ENCODE measurements around the gene ALK. TPM values are rescaled to one million over a fixed set of nuclear protein-coding genes. Genes with fewer than 3 reads are reported as not detected.

ALK gene
- polyA plus RNA-seq, 3 donors, result 0.02 to 1.0 (median 0.13) TPM

DNA sequence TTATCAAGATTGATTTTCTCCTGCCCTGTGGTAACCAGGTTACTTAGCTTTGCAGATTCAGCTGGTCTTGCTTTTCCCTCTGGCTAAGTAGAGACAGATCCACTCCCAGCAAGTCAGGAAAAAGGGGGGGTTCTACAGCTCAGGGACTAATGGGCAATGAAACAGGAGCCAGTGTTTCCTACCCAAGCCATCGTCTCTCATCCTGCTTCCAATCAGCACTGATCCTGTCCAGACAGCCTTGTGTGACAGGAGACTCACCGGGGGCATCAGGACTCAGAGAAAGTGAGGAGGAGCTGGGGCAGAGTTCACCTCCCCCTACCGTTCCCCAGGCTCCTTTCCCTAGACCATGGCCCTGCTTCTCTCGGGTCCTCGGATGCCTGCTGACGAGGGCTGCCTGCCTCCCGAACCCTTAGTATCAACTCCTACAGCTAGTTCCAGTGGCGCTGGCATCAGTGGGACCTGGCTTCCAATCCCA, 307.6 kb downstream of the ALK start:
- H3K27ac ChIP-seq (ENCODE audit: low read depth, low read length), result no peak overlapping the region
- 66 to 77% (median 74%) methylated on average over 8 of the region's 8 CpGs for WGBS, 3 donors

DNA sequence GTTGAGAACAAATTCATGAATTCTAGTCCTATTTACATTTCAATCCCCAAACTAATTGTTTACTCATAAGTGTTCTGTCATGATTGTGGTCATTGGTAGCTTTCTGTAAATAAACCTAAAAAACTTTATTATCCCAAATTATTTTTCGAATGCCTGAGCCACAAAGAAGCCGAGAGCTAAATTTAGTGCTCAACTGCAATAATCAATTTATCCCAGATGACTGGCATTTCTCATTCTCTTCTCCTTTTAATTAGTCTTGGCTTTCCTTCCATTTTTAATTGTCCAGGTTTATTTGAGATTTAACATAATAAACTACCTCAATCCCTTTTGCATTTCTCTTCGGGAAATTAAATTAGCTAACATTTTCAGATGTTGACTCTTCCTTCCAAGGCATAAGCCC, 308.3 kb downstream of the ALK start:
- WGBS, 3 donors, result 88 to 90% (median 89%) methylated on average over 3 of the region's 3 CpGs
- H3K27ac ChIP-seq (ENCODE audit: low read depth, low read length), result no peak overlapping the region

DNA sequence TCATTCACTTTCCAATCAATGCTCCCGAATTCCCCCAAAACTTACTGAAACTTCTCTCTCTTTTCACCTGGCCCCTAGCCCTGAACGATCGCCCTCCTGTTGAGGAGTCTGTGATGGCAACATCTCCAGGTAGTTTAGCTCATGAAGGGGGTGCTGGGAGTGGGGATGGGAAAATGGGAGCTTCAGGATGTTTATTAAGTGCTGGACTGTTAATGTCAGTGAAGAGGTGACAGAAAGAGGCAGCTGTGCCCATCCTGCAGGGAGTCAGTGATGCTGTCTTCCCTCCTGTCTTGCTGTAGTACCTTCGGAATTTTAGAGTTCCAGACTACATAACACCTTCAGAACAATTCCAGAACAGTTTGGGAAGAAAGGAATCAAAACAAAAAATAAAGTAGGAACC, 308.8 kb downstream of the ALK start:
- no peak overlapping the region for H3K27ac ChIP-seq (ENCODE audit: low read depth, low read length)
- WGBS, 3 donors, result 82 to 92% (median 86%) methylated on average over 4 of the region's 4 CpGs

DNA sequence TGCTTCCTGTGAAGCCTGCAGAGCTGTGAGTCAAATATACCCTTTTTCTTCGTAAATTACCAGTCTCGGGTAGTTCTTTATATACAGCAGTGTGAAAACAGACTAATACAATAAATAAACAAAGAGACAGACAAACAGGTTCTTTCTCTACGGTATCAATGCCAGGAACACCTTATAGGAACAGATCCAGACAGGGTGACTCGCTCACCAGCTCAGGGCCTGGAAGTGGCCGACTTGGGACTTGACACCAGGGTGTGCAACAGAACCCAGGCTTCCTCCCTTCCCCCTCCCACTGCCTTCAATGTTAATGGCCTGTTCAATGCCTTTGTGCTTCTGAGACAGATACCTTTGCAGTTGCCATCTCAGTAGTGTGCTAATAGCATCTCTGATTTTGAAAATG, 309.5 kb downstream of the ALK start:
- H3K27ac ChIP-seq (ENCODE audit: low read depth, low read length), result no peak overlapping the region
- 78 to 84% (median 80%) methylated on average over 5 of the region's 5 CpGs for WGBS, 3 donors

DNA sequence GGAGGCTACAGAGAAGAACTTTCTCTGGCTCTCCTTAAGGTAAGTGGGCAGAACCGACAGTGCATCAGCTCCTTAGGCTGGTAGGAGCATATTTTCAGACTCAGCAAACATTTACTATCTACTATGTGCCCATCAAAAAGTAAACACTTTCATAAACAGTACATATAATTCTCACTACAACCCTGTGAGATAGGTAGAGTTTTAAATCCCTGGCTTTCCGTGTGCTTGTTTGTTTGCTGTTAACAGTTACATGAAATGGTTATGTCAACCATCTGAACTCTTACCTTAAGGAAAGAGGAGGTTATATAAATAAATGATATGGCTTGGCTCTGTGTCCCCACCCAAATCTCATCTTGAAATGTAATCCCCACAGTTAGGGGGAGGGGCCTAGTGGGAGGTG, 310.1 kb downstream of the ALK start:
- WGBS, 3 donors, result 74 to 89% (median 75%) methylated on average over 2 of the region's 2 CpGs
- H3K27ac ChIP-seq (ENCODE audit: low read depth, low read length), result no peak overlapping the region

DNA sequence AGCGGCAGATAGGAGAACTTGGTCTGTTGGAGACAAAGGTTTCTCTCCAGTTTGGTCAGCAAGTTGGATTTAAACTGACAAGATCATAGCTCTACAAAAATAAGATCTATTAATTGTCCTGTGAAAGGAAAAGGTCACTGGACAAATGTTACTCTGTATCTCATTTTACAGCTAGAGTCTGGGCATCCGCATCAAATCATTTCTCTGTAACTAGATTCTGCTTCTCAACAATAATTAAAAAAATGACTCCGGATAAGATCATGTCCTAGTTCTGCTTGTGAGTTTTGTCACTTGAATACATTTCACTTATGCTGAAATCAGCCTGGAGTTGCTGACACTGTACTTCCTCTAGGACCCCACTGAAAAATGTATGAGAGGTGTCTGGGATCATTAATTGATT, 310.8 kb downstream of the ALK start:
- 77 to 92% (median 83%) methylated on average over 3 of the region's 3 CpGs for WGBS, 3 donors
- H3K27ac ChIP-seq (ENCODE audit: low read depth, low read length), result no peak overlapping the region

DNA sequence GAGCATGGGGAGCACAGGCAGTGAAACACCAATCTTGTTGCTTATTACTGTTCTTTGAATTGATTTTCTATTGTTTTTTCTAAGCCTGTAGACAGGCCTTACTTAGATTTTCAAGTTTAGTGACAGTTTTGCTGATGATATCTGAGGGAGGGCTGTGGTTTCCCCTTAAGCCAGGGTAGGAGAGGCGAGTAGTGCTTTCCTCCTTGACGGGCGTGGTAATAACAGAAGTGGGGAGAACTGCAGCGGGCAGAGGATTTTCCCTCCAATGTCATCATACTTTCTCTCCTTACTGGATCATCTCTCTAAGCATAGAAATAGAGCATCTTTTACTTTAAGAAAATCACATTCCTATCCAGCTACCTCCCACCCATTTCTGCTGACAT, 314.4 kb downstream of the ALK start:
- no peak overlapping the region for H3K27ac ChIP-seq (ENCODE audit: low read depth, low read length)
- WGBS, 3 donors, result 49 to 78% (median 59%) methylated on average over 4 of the region's 4 CpGs

DNA sequence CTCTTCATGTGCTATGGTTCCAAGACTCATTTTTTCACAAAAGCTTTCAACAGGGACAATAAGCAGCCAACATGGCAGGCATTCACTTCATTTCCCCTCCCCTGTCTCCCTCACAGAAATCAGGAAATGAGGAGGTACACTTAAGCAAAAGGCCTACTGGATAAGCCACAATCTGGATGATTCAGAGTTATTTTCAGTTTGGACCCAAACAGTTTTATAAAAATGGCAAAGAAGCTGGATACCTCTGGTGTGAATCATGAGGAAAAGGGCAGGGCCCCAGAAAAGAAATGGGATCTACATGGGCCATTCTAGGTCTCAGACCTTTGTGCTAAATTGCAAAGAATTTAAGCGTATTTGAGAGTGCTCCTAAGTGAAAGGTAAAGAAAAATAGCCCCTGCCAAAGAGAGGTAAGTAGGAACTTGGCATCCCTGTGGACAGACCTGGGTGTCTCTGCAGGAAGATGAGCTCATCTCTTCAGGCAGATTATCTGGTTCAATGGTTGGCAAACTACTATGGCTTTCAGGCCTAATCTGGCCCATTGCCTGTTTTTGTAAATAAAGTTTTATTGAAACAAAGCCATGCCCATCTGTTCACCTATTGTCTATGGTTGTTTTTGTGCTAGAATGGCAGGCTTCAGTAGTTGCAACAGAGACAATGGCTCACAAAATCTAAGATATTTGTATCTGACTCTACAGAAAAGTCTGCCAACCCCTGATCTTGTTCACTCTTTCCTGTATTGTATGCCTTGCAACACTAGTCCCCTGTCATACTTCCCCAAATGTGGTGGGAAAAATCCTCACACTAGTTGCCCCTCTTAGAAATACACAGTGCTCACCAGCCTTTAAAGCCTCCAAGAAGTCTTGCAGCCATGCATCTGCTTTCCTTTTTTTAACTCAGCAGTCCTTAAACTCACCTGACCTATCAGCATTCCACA, 315.0 kb downstream of the ALK start:
- no peak overlapping the region for H3K27ac ChIP-seq (ENCODE audit: low read depth, low read length)
- WGBS, 3 donors, result 76 to 95% (median 76%) methylated on average over 1 of the region's 1 CpG

DNA sequence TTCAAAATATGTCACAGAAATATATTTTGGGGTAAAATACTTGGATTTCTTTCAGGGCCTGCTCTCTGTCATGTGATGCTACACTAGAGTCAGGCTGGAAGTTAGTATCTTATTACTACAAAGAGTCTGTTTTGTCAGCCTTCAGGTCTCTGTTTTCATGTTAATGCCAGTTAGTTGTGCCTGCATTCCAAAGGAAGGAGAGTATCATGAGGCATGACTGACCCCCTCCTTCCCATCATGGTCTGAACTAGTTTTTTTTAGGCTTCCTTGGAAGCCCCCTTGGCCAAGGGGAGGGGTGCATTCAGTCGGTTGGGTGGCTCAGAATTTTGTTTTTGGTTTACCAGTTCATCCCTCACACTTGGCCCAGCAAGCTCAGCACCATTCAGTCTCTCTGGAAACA, 318.0 kb downstream of the ALK start:
- 19 to 28% (median 21%) methylated on average over 1 of the region's 1 CpG for WGBS, 3 donors
- no peak overlapping the region for H3K27ac ChIP-seq (ENCODE audit: low read depth, low read length)

DNA sequence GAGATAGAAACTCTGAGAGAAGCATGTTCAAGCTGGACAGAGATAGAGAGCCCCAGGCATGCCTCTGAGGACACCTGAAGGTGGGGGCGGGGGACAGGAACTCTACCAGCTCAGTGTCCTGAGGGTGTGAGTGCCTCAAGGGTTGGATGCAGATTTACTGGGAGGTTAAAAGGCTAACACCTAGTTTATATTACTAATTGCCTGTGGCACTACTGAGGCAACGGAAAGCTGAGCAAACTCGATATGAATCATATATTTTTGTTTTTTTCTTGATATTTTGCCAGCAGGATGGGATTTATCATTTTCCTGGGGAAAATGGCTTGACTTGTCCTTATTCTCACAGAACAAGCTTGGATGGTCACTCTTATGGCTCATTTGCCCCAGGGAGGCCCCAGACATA, 319.5 kb downstream of the ALK start:
- H3K27ac ChIP-seq (ENCODE audit: low read depth, low read length), result no peak overlapping the region
- WGBS, 3 donors, result 74 to 84% (median 80%) methylated on average over 3 of the region's 3 CpGs

DNA sequence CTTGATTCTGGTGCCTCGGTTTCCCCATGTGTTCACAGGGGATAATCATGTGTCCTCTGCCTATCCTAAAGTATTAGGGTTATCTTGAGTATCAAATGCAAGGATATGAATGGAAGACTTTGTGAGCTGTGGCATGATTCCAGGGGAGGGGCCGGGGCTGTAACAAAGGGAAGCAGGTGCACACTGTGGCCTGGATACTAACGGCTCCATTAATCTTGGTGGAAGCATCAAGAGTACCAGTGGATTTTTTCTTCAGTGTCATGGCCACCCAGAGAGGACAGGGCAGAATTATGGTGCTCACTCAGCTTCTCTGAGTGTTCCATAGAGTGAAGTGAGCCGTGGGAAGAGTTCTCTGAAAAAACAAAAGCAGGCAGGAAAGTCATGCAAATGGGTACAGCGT, 320.1 kb downstream of the ALK start:
- 87 to 91% (median 90%) methylated on average over 5 of the region's 5 CpGs for WGBS, 3 donors

DNA sequence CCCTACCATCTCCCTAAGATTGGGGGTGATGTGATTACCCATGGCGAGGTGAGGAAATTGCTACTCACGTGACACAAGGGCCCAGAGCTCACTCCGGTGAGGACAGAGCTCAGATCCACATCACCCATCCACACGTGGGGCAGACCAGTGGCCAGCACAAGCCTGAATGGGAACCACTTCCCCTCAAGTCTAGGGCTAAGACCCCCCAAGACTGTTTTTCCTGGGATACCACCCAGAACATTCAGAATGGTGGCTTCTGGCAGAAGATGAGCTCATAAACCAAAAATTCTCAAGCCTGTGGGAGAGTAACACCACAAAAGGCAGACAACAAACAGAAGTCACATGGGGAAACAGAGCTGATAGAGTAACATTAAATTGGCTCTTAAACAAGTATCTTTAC, 321.4 kb downstream of the ALK start:
- WGBS, 3 donors, result 86 to 97% (median 92%) methylated on average over 4 of the region's 4 CpGs
- H3K27ac ChIP-seq (ENCODE audit: low read depth, low read length), result no peak overlapping the region

More for the DNA sequence above, 320.1 kb downstream of the ALK start:
- no peak overlapping the region for H3K27ac ChIP-seq (ENCODE audit: low read depth, low read length)

DNA sequence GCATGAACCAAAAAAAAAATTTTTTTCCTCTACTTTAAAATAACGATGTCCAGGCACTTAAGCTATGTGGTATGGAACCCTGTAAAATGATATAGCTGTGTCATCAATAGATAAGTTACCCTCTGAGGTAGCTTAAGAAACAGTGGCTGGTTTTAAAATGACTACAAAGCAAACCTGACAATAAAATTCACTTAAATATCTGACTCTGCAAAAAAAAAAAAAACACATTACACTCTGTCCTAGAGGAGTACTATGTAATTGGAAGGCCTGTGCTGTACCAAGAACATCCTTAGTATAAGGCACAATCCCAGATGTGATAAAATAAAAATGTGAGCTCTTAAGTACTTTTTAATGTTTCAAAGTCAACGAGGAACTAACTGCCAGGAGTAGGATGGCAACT, 322.4 kb downstream of the ALK start:
- WGBS, 3 donors, result 55 to 77% (median 63%) methylated on average over 2 of the region's 2 CpGs
- H3K27ac ChIP-seq (ENCODE audit: low read depth, low read length), result no peak overlapping the region

DNA sequence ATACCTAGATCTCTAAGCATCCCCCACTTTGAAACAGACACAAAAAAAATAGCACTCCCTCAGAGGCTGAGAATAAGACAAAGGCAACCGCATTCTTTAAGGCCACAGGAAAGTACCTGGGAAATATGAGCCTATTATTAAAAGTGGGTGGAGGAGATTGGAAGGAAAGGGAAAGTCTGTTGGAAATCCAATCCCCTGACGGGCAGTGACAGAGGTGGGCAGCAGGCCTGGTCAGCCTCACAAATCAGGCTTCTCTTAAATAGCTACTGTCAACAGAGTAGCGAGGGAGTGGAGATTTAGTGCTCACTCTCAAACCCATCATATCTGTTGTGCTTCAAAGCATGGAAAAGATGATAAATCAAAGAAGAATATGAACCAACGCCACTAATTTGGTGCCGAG, 324.4 kb downstream of the ALK start:
- 65 to 76% (median 68%) methylated on average over 5 of the region's 5 CpGs for WGBS, 3 donors
- no peak overlapping the region for H3K27ac ChIP-seq (ENCODE audit: low read depth, low read length)

DNA sequence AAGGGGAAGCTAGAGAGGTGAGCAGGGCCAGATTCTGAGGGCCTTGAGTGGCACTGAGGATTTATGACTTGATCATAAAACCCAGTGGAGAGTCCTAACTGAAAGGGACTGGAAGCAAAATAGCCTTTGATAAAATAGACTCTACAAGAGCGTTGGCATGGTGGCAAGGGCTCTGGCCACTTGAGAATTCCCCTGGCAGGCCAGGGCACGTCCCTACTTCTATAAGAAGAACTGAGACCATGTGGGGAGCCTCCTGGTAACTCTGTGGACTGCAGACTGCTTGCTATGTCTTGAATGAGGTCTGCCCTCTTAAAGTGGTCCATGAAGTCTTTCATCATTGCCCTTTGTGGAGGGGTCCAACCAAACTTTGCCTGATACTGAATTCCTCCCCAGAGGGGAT, 324.8 kb downstream of the ALK start:
- H3K27ac ChIP-seq (ENCODE audit: low read depth, low read length), result no peak overlapping the region
- WGBS, 3 donors, result 69 to 78% (median 73%) methylated on average over 2 of the region's 2 CpGs

DNA sequence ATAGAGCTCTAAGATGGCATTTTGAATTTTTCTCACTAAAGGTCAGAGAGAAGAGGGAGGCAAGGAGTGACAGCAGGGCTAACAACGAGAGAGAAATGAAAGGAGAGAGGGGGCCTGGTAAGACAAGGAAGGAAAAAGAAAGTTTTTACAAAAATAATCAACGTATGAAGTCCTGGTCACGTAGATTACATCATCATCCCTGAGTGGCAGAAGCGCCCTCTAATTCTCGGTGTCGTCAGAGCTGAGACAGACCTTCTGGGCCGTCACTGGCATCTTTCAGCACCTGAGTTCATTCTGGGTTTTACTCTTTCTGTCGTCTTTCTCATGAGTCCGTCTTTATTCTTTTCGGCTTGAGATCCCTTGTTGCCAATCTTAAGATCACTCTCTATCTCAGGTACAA, 329.8 kb downstream of the ALK start:
- WGBS, 3 donors, result 81 to 92% (median 83%) methylated on average over 10 of the region's 10 CpGs
- H3K27ac ChIP-seq (ENCODE audit: low read depth, low read length), result no peak overlapping the region

DNA sequence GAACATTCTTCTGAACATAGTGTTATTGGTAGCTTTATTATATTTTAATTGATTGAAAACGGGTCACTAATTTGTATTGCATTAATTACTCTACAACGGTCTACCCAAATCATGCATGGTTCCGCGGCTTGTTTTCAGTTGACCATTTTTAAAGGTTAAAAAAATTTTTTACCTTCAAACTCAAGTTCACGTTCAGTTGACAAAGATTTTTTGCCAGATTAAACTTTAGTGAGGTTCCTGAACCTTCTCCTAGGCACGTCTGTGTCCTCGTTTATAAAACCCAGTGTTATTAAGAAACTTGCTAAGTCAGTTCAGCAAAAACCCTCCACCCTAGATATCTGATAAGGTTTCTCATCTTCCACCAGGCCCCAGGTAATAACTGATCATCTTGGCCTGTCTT, 331.2 kb downstream of the ALK start:
- no peak overlapping the region for H3K27ac ChIP-seq (ENCODE audit: low read depth, low read length)
- WGBS, 3 donors, result 88 to 96% (median 90%) methylated on average over 7 of the region's 7 CpGs

DNA sequence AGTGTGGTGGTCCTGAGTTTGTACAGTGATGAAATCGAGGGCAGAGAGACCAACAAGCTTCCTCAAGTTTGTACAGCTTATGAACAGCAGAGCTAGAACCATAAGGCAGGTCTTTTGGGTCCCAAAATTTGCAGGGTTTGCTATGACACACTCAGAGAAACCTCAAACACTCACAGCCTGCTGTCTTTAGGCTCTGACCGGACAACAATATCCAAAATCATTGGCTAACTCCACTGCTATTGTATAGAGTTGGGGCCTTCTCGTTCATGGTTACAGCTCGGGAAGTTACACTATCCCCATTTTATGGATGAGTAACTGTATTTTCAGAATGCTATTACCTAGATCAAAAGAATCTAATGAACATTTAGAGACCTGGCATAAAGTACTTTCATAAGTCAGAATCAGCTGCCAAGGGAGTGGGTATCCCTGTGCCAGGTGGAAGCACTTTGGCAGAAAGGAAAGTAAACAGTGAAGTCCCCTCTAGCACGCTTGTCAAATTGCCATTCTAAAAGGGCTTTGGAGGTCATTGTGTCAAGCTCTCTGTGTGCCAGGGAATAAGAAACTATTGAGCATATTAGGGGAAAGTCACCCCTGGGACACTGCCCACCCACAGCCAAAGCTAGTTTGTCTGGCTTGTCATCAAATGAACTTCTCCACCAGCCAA, 331.8 kb downstream of the ALK start:
- WGBS, 3 donors, result 82 to 88% (median 87%) methylated on average over 5 of the region's 5 CpGs
- H3K27ac ChIP-seq (ENCODE audit: low read depth, low read length), result no peak overlapping the region

DNA sequence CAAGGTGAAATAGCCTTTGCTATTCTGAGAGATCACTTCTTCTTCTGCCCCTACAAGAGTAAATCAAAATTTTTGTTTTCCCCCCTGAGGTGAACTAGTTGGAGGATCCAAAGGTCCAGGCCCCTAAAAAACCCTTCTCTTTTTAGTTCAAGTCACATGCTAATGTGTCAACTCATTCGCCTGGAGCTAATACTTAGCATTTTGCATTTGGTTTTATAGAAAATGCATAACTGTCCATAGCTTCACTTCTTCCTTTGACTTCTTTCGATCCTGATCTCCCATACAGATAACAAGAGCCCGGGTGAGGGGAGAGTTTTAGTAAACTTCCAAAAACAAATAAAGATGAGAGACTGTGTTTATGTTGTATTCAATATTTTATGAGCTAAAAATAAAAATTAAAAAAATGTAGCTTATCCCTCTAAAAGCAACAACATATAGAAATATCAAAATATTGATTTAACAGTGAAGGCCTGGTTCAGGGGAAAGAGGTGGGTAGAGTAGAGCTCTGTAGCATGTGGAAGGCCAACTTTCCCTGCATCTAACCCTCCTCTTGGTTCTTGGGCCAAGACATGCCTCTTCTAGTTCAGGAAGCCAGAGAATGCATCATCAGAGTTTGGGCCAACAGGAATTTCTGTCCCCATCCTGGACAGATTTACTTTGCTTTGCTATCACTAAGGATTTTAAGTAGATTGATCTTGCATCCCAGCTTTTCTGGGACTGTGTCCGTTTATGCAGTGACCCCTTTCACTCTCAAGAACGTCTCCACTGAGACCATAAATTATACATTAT, 333.8 kb downstream of the ALK start:
- WGBS, 3 donors, result 81 to 86% (median 82%) methylated on average over 5 of the region's 5 CpGs
- no peak overlapping the region for H3K27ac ChIP-seq (ENCODE audit: low read depth, low read length)

Measured in adipose tissue (tissue), 3 donors.